ENCODE results near the gene GRIPAP1.
"Not testable (repeated sequence)": the region's sequence is repeated elsewhere in the genome, so short reads cannot be mapped to it uniquely, and the experiment has no call there.

GRIPAP1 gene

GRCh38 chrX:48983896-48984295, 18.2 kb downstream of the GRIPAP1 start:
- Histone ChIP-seq H3K36me3 (peaks cover 8% of the 10 kb centered on the region), H3K27me3 (no peaks in the 10 kb centered on the region), H3K9me3 (no peaks in the 10 kb centered on the region), H3K4me1 (no peaks in the 10 kb centered on the region), H3K4me3 (ENCODE audit: low read depth, low read length) (no peak overlapping the region)
- DNase-seq: no peak
- no peak for TF ChIP-seq CTCF (IDR thresholded peaks at IDR 0.05; ENCODE audit: low read depth, low read length)

- TF ChIP-seq CTCF (IDR thresholded peaks at IDR 0.05; ENCODE audit: low read depth, low read length): no peak
- Histone ChIP-seq H3K27me3 (no peaks in the 10 kb centered on the region), H3K4me1 (no peaks in the 10 kb centered on the region), H3K9me3 (no peaks in the 10 kb centered on the region), H3K4me3 (ENCODE audit: low read depth, low read length) (no peak overlapping the region), H3K36me3 (peaks cover 8% of the 10 kb centered on the region)
- DNase-seq: no peak
Measured at GRCh38 chrX:48983081-48983480, 19.0 kb downstream of the GRIPAP1 start.

- TF ChIP-seq CTCF (IDR thresholded peaks at IDR 0.05; ENCODE audit: low read depth, low read length): no peak
- H3K36me3 ChIP-seq: peaks cover 8% of the 10 kb centered on the region
- H3K9me3 ChIP-seq: no peaks in the 10 kb centered on the region
- DNase-seq: no peak
- H3K27me3 ChIP-seq: no peaks in the 10 kb centered on the region
- no peak overlapping the region for H3K4me3 ChIP-seq (ENCODE audit: low read depth, low read length)
- H3K4me1 ChIP-seq: no peaks in the 10 kb centered on the region
Measured at GRCh38 chrX:48981178-48981577, 20.9 kb downstream of the GRIPAP1 start.

GRCh38 chrX:48980341-48980740, 21.7 kb downstream of the GRIPAP1 start:
- not testable (repeated sequence) for H3K9me3 ChIP-seq; H3K36me3 ChIP-seq; H3K4me1 ChIP-seq; DNase-seq; H3K4me3 ChIP-seq (ENCODE audit: low read depth, low read length); H3K27me3 ChIP-seq

- TF ChIP-seq CTCF (IDR thresholded peaks at IDR 0.05; ENCODE audit: low read depth, low read length): no peak
- H3K9me3 ChIP-seq: no peaks in the 10 kb centered on the region
- DNase-seq: no peak
- H3K36me3 ChIP-seq: peaks cover 4% of the 10 kb centered on the region
- no peaks in the 10 kb centered on the region for H3K27me3 ChIP-seq
- H3K4me3 ChIP-seq (ENCODE audit: low read depth, low read length): no peak overlapping the region
- H3K4me1 ChIP-seq: no peaks in the 10 kb centered on the region
Measured at GRCh38 chrX:48978226-48978625, 23.8 kb downstream of the GRIPAP1 start.

- no peaks in the 10 kb centered on the region; the same call in 1 of the 2 replicates for H3K36me3 ChIP-seq
Measured at GRCh38 chrX:48976086-48976485, 26.0 kb downstream of the GRIPAP1 start.

More at GRCh38 chrX:48976086-48976485, 26.0 kb downstream of the GRIPAP1 start:
- no peak overlapping the region for H3K4me3 ChIP-seq (ENCODE audit: low read depth, low read length)
- H3K4me1 ChIP-seq: no peaks in the 10 kb centered on the region
- H3K9me3 ChIP-seq: no peaks in the 10 kb centered on the region
- TF ChIP-seq CTCF (IDR thresholded peaks at IDR 0.05; ENCODE audit: low read depth, low read length): no peak
- no peak for DNase-seq
- H3K27me3 ChIP-seq: no peaks in the 10 kb centered on the region
